Right renal cortex interstitium (tissue), 3 donors: Measurements from ENCODE around the gene CC2D1A. TPM values are rescaled to one million over a fixed set of nuclear protein-coding genes. Genes with fewer than 3 reads are reported as not detected.

Experiments
- DNase-seq, 3 donors: peaks; one replicate each; pipeline ENCODE4 v3.0.0-alpha.2; 2013; ENCODE audit warnings: low read depth in 3 of 3, low spot score in 2 of 3
- polyA plus RNA-seq, 3 donors: library from polyadenylated mRNA; unstranded; fragments of 120-200 nt; gene quantifications; one replicate each; pipeline ENCODE4 v1.2.1, GENCODE V29; 2013; ENCODE audit not compliant: insufficient read length in 3 of 3

CC2D1A gene
- polyA plus RNA-seq, 3 donors = 20.1 to 23.3 (median 20.7) TPM

- DNase-seq = no peak
Measured at GRCh38 chr19:13932911-13933393, 27.0 kb downstream of the CC2D1A start.

DNA sequence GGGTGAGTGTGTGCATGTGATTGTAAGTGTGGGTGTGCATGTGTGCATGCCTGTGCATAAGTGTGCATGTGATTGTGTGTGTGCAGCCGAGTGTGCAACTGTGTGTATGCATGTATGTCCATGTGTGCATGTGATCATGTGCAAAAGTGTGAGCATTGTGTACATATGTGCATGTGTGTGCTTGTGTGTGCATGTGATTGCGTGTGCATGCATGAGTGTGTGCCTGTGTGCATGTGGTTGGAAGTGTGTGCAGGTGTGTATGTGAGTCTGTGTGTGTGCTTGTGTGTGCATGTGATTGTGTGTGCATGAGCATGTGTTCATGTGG lies 28.7 kb downstream of the CC2D1A start:
- no peak for DNase-seq

DNA sequence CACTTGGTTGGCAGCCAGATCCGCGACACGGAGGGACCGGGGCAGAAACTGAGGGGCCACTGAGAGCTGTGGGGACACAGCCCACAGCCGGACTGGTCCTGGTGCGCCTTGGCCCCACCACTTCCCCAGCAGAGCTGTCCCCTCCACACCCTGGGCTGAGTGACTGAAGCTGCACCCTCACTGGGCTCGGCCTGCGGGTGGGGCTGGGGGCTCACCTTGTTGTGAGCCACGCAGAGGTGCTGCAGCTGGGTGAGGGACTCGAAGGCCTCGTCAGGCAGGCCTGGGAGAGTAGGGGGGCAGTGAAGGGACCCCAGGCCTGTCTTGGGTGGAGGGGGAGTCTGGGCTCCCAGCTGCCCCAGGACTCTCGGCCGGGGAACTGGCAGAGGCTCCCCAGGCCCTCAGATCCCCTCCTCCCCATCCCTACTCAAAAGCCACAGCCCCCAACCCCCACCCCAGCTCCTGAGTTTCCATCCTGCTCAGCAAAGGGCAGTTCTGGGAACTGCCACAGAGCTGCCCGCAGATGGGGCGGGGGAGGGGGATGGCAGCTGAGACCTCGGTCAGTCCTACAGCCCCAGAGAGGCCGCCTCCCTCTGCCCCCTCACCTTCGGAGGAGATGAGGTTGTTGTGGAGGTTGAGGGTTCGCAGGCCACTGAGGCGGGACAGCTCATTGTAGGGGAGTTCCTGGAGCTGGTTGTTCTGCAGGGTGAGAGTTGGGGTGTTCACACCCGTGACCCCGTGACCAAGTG lies 29.9 kb downstream of the CC2D1A start:
- no peak for DNase-seq

DNA sequence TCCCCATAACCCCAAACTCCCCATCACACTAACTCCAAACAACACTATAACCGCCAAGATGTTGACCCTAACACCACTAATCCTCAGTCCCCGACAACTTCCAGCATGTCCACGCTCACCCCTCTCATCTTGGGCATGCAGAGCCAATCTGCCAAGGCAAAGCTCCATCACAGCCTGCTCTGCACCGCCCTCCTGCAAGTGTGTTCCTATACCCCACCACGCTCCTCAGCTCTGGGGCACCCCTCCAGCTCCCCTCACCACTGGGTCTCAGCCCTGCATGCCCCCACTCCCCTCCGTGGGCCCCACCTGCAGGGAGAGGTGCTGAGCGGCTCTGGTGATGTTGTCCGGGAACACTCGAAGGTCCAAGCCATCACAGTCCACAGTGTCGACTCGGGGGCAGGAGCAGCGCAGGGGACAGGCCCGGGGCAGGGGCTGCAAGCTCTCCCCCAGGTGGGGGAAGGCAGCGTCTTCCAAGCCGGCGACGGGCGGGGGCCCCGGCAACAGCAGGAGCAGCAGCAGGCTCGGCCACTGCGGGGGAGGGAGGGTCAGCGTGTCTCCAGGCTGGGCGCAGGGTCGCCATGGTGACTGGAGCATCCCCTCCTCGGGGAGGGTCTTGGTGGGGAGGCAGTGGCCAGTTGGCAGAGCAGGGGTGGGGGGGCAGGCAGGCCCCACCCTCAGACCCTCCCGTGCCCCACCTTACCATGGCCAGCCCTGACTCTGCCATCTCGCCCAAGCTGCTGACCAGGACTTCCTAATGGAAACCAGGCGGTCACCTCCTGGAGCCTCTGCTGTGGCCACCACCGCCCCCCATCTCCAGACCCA lies 31.7 kb downstream of the CC2D1A start:
- no peak for DNase-seq

DNA sequence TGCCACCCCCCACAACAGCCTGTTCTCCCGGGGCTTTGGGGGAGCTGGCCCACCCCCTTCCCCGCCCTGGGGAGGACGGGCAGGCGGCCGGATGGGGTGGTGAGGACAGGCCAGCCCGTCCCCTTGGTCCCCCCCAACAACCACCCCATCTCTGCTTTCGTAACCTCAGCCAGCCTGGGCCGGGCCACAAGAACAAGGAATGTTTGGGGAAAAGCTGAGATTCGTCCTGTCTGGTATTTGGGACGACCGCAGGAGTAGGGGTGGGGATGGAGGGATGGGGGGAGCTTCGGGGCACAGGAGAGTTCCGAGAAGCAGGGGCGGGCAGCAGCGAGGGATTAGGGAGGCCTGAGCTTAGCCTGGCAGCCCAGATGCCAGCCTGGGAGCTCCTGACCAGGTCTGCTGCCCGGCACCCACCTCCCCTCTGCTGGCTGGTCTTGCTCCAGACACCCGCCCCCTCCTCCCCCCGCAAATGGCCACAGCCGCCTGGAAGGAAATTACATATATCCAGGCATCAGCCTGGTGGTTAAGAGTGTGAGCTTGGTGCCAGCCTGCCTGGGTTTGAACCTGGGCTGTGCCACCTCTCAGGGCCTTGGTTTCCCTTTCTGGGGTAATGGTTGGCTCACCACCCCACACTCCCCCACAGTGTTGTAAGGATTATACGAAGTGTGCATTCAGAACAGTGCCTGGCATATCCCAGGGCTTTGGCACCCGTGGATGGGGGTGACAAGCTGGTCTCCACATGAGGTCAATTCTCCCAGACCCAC lies 32.5 kb downstream of the CC2D1A start, which contains the start of gene PODNL1:
Gene PODNL1, minus strand, starts transcription at position 117 of the 764 bp plus-strand sequence. CDS start 236 bp downstream, outside the sequence.
- no peak for DNase-seq

GRCh38 chr19:13942023-13942684 lies 36.2 kb downstream of the CC2D1A start:
- no peak for DNase-seq

- DNase-seq = no peak
Measured at GRCh38 chr19:13946414-13946813, 40.4 kb downstream of the CC2D1A start.

- DNase-seq = no peak
Measured at GRCh38 chr19:13951043-13951442, 45.0 kb downstream of the CC2D1A start.

GRCh38 chr19:13951799-13952153 lies 45.8 kb downstream of the CC2D1A start:
- DNase-seq = no peak

- DNase-seq = peak; percentile 98 to 99 (median 98)
Measured at GRCh38 chr19:13952154-13952930, 46.3 kb downstream of the CC2D1A start, which contains the start of gene DCAF15. TSS of gene DCAF15 (plus strand) at chr19:13952509. CDS start at chr19:13952513, 4 bp downstream.

- DNase-seq = no peak
Measured at GRCh38 chr19:13952931-13953531, 47.0 kb downstream of the CC2D1A start.

- no peak for DNase-seq
Measured at GRCh38 chr19:13954185-13954584, 48.2 kb downstream of the CC2D1A start.

- DNase-seq = no peak
Measured at GRCh38 chr19:13955662-13956364, 49.8 kb downstream of the CC2D1A start.

GRCh38 chr19:13956365-13956744 lies 50.4 kb downstream of the CC2D1A start:
- no peak for DNase-seq

- no peak for DNase-seq
Measured at GRCh38 chr19:13957051-13957450, 51.0 kb downstream of the CC2D1A start.

- DNase-seq = no peak
Measured at GRCh38 chr19:13958043-13958442, 52.0 kb downstream of the CC2D1A start.

DNA sequence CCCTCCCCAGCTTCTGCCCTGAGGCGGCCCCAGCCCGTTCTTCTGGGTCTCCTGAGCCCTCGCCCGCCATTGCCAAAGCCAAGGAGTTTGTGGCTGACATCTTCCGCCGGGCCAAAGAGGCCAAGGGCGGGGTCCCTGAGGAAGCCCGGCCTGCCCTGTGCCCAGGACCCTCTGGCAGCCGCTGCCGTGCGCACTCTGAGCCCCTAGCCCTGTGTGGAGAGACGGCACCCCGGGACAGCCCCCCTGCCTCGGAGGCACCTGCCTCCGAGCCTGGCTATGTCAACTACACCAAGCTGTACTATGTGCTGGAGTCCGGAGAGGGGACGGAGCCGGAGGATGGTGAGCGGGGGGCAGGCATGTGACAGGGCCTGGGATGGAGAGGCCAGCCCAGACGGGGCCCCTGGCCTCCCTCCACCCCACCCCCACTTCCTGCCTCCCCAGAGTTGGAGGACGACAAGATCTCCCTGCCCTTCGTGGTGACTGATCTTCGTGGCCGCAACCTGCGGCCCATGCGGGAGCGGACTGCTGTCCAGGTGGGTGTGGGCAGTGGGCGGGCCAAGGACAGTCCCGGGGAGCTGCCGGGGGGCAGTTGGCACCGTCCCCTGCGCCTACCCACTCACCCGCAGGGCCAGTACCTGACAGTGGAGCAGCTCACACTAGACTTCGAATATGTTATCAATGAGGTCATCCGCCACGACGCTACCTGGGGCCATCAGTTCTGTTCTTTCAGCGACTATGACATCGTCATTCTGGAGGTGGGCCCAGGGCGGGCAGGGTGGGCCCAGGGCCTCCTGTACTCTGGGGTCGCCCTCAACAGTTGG lies 53.4 kb downstream of the CC2D1A start:
- no peak for DNase-seq
